ENCODE results near the gene TTLL5. TPM values are rescaled to one million over a fixed set of nuclear protein-coding genes. Genes with fewer than 3 reads are reported as not detected.
A peak's percentile ranks its signal among the peaks of the same experiment; 100 is the strongest.

The TTLL5 gene
- total and polyA plus RNA-seq, 10 of the 15 experiments (the other 5 are each of a cell fraction or from before 2014, with no cell fraction given), result 3.2 to 25.9 (median 13.8) TPM

DNA sequence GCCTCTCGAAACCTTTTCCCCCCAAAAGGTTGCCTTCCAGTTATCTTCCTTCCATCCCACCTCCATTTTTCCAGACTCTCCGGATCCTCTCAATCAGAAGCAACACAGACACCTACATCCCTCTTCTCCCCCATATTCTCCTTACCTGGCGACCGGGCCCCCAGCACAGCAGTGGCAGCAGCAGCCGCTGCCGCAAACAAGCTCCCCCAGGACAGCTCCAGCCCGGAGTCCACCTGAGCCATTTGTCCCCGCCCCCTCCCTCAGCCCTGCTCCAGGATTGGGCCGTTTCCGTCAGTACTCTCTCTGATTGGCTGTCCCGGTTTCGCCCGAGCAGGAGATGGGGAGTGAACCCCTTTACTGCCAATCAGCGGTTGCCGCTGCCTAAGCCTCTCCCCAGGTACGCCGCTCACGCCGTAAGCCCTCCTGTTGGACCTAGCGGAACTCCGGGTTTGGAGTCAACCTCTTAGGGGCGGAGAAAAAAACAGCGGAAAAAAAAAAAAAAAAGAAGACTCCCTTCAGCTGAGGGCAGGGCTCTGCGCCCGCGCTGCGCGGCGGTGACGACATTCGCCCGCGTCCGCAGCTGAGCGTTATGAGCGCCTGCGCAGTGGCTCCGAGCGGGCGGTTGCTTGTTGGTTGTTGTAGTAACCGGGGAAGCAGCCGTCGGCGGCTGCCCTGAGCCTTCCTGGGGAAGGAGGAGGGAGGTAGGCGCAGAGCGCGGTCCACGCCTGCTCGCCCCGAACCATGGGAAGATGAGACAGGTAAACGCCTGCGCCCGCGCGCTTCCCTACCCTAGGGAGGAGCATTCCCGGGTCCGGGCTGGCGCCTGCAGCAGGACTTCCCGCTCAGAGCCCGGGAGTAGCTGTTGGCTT is at the start of gene TTLL5, which contains the start of gene ERG28 (continued):
- TF ChIP-seq ZBTB33 (IDR thresholded peaks at IDR 0.05) (no peak), SPI1 (IDR thresholded peaks at IDR 0.05; ENCODE audit: borderline replicate concordance, insufficient read depth, low read depth, low read length) (no peak), YBX1 (IDR thresholded peaks at IDR 0.05) (peak; percentile 79; the same call in 1 of the 2 replicates), RUNX3 (IDR thresholded peaks at IDR 0.05; ENCODE audit: low read length) (no peak; the same call in 1 of the 2 replicates), CBFB (IDR thresholded peaks at IDR 0.05; ENCODE audit: low read depth) (peak; percentile 20; the same call in 1 of the 2 replicates), RAD21 (IDR thresholded peaks at IDR 0.05; ENCODE audit: insufficient read depth, low read depth, low read length) (no peak), POU2F2 (IDR thresholded peaks at IDR 0.05; ENCODE audit: borderline replicate concordance, low read depth, low read length) (no peak), POLR2AphosphoS5 (IDR thresholded peaks at IDR 0.05; ENCODE audit: low read length) (peak; percentile 56), ESRRA (IDR thresholded peaks at IDR 0.05; ENCODE audit: low read length) (0 out of 2 replicates have a peak, but pooled peaks have one; percentile 43), E4F1 (IDR thresholded peaks at IDR 0.05; ENCODE audit: borderline replicate concordance, partially characterized antibody) (peak; percentile 81), POLR2A (IDR thresholded peaks at IDR 0.05; ENCODE audit: low read depth, low read length) (peak; percentile 82), TAF1 (IDR thresholded peaks at IDR 0.05; ENCODE audit: borderline replicate concordance, low read depth, low read length) (0 out of 2 replicates have a peak, but pooled peaks have one; percentile 40), IKZF1 (conservative IDR thresholded peaks at IDR 0.05) (peak; percentile 85), HCFC1 (IDR thresholded peaks at IDR 0.05; ENCODE audit: low read length) (peak; percentile 78), CHD2 (IDR thresholded peaks at IDR 0.05; ENCODE audit: borderline replicate concordance, low read depth, low read length) (peak; percentile 95), YY1 (IDR thresholded peaks at IDR 0.05; ENCODE audit: low read depth, low read length) (peak; percentile 38; the same call in 1 of the 2 replicates)
- TF ChIP-seq, protein P1, sequence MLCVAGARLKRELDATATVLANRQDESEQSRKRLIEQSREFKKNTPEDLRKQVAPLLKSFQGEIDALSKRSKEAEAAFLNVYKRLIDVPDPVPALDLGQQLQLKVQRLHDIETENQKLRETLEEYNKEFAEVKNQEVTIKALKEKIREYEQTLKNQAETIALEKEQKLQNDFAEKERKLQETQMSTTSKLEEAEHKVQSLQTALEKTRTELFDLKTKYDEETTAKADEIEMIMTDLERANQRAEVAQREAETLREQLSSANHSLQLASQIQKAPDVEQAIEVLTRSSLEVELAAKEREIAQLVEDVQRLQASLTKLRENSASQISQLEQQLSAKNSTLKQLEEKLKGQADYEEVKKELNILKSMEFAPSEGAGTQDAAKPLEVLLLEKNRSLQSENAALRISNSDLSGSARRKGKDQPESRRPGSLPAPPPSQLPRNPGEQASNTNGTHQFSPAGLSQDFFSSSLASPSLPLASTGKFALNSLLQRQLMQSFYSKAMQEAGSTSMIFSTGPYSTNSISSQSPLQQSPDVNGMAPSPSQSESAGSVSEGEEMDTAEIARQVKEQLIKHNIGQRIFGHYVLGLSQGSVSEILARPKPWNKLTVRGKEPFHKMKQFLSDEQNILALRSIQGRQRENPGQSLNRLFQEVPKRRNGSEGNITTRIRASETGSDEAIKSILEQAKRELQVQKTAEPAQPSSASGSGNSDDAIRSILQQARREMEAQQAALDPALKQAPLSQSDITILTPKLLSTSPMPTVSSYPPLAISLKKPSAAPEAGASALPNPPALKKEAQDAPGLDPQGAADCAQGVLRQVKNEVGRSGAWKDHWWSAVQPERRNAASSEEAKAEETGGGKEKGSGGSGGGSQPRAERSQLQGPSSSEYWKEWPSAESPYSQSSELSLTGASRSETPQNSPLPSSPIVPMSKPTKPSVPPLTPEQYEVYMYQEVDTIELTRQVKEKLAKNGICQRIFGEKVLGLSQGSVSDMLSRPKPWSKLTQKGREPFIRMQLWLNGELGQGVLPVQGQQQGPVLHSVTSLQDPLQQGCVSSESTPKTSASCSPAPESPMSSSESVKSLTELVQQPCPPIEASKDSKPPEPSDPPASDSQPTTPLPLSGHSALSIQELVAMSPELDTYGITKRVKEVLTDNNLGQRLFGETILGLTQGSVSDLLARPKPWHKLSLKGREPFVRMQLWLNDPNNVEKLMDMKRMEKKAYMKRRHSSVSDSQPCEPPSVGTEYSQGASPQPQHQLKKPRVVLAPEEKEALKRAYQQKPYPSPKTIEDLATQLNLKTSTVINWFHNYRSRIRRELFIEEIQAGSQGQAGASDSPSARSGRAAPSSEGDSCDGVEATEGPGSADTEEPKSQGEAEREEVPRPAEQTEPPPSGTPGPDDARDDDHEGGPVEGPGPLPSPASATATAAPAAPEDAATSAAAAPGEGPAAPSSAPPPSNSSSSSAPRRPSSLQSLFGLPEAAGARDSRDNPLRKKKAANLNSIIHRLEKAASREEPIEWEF (IDR thresholded peaks at IDR 0.05; ENCODE audit: insufficient replicate concordance, low read depth, low read length), result no peak
